DMS 273 (cell line): Measurements from ENCODE around the gene CABP7.

ENCODE experiments used
- DNase-seq: peaks from one replicate; lab custom pipeline; 2025; ENCODE audit not compliant: unreplicated experiment; lab: John Stamatoyannopoulos, UW

CABP7 gene

GRCh38 chr22:29769723-29770321 is 50.0 kb downstream of the CABP7 start:
- no peak for DNase-seq

GRCh38 chr22:29772170-29772641 is 52.4 kb downstream of the CABP7 start:
- DNase-seq, result peak; percentile 78

GRCh38 chr22:29773233-29773632 is 53.4 kb downstream of the CABP7 start:
- DNase-seq, result no peak

GRCh38 chr22:29780220-29780619 is 60.4 kb downstream of the CABP7 start:
- no peak for DNase-seq

GRCh38 chr22:29780748-29781676 is 61.2 kb downstream of the CABP7 start:
- no peak for DNase-seq
